ENCODE data around the gene NDUFB1. TPM values are rescaled to one million over a fixed set of nuclear protein-coding genes. Genes with fewer than 3 reads are reported as not detected.

Gene NDUFB1
- polyA plus RNA-seq (ENCODE audit: insufficient read length): 92.0 TPM

DNA sequence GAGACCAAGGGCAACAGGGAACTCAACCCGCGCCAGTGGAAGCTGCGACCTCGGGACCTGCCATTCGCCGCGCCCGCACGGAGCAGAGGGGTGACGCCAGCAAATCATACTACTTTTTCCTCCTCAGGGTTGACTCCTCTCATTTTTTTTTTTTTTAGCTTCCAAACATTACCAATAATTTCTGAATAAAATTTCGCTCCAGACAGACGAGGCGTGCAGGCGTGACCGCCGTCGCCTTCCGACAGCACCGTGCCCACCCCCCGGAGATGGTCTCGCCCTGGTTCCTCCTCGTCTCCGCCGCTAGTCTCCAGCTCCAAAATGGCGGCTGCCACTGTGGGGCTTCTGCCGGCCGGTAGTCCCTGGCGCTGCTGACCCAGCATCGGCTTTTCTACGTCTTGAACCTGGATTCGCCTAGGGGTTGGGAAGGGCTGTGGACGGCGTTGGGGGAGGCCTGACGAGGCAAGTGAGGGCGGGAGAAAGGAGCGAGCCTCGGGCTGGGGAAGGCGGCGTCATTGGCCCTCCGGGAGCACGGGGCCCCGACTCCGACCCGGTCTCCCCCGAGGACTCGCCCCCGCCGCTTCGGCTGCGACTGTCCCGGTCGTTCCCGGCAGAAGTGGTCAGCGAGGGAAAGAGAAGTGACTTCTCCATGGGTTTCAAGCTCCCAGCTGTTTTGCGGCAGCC lies at the start of gene NDUFB1, which contains the start of gene CPSF2:
Gene NDUFB1, minus strand, starts transcription at position 37 of the 681 bp plus-strand sequence. CDS start 4,069 bp downstream, outside the sequence.
Gene CPSF2, plus strand, starts transcription at position 300 of the 681 bp plus-strand sequence. CDS start 9,016 bp downstream, outside the sequence.
- DNase-seq: peak; percentile 86

DNA sequence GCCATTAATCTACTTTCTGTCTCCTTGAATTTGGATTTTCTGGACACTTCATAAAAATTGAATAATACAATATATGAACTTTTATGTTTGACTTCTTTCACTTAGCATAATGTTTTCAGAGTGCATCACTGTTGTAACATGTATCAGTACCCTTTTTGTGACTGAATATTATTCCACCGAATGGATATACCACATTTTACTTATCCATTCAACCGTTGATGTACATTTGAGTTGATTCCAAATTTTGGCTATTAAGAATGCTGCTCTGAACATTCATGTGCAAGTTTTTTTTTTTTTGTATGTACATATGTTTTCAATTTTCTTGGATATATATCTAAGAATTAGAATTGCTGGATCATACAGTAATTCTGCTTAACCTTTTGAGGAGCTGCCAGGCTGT lies 43.5 kb upstream of the NDUFB1 start:
- DNase-seq: no peak

DNA sequence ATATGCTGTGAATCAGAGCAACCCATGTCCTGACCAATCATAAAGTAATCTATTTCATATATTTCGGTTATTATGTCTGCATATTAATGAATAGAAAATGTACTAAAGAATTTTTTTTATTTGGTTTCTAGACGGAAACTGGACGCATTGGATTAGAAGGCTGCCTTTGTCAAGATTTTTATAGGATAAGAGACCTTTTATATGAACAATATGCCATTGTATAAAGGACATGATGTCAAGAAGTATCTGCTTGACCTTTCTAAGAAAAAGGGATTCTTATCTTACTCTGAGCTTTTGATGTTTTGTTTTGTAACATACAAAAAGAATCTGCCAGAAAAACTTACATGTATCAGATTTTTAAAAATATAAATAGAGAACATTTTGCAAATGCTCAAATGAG lies 40.0 kb upstream of the NDUFB1 start:
- DNase-seq: no peak

DNA sequence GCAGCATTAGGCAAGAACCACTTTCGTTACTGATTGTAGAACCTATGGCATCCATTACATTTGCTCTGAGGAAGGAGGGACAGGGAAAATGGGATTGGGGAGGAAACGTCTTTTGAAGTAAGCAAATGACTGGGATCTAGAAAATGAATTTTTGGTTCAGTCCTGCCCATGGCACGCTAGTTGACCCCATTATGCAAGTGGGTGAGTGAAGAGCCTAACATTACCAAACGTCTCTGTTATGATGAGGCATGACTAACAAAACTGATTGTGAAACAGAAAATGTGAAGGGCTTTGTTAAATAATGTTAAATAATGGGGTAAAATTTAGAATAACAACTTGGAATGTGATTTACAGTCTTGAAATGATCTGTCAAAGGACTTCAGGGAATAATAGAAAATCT lies 39.1 kb upstream of the NDUFB1 start:
- no peak for DNase-seq

DNA sequence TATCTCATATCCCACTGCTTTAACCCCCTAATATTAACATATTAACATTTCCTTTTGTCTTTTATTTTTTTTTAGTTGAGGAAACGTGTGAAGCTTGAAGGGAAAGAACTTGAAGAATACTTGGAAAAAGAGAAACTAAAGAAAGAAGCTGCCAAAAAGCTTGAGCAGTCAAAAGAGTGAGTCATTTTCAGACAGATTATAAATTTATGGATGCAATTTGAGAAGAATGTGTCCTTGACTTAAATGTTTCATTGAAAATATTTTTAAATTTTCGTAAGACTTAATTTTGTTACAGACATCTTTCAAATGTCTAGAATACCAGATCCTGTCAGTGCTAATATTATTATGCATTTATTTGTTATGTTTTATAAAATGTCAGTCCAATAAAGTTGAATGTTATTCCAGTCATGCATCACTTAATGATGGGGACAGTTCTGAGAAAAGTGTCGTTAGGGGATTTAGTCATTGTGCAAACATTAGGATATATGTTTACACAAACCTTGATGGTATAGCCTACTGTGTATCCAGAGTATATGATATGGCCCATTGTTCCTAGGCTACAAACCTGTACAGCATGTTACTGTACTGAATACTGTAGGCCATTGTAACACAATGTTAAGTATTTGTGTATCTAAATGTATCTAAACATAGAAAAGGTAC lies 32.9 kb upstream of the NDUFB1 start:
- DNase-seq: no peak

DNA sequence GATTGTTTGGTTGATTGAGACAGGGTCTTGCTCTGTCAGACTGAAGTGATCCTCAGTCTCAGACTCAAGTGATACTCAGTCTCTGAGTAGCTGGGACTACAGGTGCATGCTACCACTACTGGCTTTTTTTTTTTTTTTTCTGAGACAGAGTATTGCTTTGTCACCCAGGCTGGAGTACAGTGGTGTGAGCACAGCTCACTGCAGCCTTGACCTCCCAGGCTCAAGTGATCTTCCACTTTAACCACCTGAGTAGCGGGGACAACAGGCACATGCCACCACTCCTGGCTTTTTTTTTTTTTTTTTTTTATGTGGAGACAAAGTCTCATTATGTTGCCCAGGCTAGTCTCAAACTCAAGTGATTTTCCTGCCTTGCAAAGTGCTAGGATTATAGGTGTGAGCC lies 32.1 kb upstream of the NDUFB1 start:
- DNase-seq: no peak

DNA sequence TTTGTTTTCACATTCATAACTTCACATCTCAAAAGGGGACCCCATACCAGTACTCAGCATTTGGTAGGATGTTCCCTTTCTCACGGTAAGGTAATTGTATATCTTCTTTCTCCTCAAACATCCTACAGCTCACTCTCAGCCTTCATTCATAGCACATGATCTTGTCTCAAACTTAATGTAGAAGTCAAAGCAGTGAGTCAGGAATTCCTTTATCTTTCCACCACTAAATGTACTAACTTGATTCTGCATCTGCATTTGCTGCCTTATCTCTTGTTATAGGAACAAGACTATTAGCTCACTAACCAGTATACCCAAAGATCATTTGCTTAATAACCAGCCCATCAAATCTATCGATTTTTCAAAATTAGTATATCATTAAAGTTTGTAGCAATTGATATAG lies 23.2 kb upstream of the NDUFB1 start:
- no peak for DNase-seq

DNA sequence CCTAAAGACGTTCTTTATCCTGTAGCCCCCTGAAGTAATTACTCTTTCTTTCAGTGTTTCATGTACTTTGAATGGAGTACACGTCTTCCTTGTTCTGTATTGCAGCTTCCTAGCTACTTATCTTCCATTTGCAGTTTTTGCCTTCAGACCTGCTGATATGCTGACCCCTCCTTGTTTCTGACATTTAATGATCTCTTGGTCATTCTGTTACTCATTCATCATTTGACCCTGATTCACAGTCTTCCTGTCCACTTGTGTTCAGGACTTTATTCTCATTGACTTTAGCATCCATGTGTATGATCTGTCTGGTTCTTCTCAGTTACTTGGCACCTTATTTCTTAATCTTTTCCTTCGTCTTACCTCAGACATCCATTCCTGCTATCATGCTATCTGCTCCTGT lies 22.5 kb upstream of the NDUFB1 start:
- DNase-seq: no peak

DNA sequence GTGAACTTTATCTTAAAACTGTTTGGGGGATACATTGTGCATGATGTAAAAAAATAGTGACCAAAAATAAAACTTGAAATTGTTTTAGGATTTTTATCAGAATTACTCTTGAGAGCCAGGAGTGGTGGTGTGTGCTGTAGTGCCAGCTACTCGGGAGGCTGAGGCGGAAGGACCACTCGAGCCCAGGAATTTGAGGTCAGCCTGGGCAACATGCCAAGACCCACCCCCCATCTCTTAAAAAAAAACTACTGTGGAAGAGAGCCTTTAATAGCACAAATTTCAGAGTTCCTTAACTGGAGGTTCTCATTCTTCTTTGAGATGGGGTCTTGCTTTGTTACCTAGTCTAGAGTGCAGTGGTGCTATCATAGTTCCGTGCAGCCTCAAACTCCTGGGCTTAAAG lies 21.8 kb upstream of the NDUFB1 start:
- no peak for DNase-seq

DNA sequence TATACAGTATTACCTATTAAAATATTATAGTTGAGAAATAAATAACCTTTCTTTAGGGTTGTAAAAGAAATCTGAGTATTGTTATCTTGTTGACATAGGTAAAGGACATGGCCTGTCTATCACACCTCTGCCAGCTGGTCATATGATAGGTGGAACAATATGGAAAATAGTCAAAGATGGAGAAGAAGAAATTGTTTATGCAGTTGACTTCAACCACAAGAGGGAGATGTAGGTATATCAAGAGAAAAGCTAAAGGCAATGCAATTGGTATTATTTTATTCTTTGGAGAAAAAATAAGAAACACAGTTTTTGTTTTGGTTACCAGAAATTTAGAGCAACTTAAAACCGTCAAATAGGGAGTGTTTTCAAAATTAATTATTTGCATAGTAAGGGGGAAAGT lies 13.8 kb upstream of the NDUFB1 start:
- DNase-seq: peak; percentile 27

DNA sequence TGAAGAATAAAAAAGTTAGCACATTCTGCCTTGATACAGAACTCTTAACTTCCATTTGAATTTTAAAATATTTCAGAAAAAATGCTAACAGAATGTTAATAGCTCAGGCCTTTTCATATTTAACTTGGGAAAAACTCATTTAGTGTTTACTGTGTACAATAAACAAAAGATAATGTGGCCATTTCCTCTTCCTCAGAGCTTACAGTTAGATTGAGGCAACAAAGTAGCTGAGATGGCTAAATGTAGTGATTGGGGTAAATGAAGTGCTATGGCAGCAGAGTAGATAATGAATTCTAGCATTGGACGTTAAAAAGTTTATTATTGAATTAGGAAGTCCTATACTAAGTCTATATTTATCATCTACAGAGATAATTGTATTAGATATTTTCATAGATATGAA lies 12.9 kb upstream of the NDUFB1 start:
- no peak for DNase-seq

DNA sequence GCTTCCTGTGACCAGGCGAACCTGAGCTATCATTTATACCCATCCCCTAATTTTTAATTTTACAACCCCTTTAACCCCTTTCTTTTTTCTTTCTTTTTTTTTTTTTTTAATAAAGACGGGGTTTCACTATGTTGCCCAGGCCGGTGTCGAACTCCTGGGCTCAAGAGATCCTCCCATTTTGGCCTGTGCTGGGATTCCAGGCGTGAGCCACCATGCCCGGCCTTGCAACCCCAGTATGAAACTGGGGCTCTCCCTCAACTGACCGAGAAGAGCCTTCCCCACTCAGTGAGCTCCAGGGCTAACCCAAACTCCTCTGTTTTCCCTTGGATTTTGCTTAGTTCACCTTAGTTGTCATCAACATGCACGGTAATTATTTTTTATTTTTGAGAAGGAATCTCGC lies 1.3 kb upstream of the NDUFB1 start:
- no peak for DNase-seq

DNA sequence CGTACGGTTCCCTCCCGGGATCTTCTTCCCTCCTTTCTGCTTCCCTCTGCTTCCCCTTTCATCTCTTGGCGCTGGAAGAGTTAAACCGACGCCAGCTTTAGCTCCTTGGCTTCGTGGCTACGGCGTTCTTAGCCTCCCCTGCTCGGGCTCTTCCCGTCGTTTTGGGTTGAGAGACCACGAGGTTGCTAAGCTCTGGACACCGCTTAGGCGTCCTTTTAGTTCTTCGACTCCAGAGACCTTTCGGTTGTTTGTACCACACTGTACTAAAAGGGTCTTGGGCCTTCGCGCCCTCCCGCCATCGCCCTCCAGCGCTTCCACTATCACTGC lies 808 bp upstream of the NDUFB1 start:
- no peak for DNase-seq

DNA sequence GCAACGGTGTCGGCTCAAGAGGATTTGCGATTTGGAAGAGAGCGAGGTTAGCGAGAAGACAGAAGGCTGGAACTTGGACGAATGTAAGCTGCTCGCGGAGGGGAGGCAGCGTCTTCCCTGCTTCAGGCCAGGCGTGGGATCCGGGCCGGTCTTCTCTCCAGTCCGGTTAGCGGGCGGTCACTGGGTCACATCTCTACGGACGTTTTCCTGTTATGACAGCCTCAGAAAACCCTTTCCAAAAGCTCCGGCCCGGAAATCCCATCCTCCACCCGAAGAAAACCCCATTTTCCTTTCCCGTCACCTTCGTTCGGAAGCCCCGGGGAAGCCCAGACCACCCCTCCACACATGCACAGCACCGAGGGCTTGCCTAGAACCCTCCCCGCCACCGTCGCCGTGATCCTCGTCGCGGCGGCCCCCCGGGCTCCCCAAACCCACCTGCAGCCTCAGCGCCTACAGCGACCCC lies 268 bp downstream of the NDUFB1 start:
- DNase-seq: no peak

DNA sequence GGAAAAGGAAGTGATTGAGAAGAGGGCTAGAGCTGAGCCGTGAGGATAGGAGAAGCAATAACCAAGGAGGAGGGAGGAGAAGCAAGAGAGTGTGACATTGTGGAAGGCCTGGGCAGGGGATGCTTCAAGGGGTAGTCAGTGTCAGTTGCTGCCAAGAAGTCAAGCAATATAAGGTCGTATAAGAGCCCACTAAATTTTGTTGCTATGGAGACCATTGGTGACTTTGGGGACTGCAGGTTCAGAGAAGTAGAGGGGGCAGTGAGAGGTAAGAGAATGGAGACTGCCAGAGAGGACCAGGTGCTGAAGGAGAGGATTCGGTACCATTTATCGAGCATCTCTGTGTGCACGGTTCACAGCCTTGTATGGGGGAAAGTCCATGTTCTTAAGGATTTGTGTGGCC lies 12.0 kb downstream of the NDUFB1 start:
- DNase-seq: no peak

DNA sequence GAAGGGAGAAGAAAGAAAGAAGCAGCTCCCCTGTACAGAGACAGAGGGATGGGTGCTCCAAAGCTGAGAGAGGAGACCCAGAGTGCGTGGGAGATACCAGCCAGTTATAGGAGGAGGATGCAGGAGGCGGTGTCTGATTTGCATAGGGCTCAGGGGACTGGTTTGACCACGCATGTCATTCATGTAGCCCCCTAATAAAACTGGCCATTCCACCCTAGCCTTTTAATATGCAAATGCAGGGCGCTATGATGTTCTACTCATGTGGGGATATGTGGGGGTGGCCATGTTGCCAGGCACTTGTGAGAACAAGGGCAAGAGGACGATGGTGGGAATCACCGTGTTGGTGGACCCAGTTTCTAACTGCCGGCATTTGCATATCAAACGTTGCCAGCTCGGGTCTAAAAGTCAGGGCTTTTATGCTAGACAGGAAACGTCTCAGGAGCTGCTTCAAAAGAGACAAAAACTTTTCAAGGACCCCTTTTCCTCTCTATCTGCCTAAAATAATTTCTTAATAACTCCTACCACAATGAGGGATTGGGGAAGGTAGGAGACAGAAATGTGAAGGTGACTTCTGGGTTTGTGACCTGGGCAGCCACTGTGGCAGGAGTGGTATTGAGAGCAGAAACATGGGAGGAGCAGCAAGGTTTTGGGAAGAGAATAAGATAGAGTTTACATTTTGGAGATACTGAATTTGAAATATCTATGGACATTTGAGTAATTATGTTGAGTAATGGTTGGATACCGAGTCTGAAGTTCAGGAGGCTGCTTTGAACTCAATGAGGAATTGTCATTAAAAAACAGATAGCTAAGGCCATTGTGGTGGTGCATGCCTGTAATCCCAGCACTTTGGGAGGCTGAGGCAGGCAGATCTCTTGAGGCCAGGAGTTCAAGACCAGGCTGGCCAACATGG lies 12.9 kb downstream of the NDUFB1 start:
- DNase-seq: no peak

DNA sequence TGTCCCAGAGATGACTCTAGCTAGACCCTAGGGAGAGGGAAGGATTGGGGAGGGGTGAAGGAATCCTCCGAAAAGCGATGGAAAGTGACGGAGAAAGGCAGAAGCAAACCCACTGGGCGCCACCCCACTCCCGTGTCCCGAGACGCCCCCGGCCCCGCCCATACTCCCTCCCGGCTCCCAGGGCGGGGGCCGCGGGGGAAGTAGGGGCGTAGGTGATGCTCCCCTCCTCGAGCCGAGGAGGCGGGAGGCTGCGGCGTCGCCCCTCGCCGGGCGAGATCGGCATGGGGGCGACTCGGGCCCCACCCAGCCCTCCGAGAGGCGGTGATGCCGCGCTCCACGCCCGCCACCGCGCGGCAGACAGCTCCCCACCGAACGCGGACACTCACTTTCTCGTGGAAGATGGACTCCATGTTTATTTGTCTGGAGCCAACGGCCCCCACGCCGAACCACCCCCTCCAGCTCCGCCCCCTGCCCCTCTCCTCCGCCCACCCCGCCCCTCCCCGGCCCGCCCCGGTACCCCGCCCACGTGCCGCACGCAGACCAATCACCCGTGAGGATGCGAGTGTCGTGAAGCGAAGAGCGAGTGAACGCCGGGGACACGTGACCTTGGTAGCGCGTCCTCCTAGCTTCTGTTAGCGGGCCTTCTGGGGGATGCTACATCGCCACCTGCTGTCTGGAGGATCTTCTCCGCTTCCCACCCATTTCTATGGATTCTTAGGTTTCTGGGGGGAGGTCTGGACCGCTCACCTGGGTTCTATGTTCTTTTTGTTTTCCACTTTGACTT lies 15.2 kb downstream of the NDUFB1 start, which contains the start of gene ATXN3:
Gene ATXN3, minus strand, starts transcription at position 440 of the 784 bp plus-strand sequence. Its CDS starts 30 bp downstream, at position 410.
- DNase-seq: peak; percentile 96

DNA sequence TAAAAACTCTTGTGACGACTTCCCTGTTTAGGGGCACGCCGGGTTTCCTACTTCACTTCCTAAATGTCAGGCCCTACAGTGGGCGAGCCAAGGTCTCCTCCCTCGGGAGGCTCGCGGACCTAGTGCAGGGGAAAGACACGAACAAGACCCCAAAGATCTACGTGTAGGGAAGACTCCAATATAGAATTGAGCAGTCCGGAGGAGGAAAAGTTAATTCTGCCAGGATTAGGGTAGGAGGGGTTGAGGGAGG lies 15.7 kb downstream of the NDUFB1 start:
- DNase-seq: no peak

DNA sequence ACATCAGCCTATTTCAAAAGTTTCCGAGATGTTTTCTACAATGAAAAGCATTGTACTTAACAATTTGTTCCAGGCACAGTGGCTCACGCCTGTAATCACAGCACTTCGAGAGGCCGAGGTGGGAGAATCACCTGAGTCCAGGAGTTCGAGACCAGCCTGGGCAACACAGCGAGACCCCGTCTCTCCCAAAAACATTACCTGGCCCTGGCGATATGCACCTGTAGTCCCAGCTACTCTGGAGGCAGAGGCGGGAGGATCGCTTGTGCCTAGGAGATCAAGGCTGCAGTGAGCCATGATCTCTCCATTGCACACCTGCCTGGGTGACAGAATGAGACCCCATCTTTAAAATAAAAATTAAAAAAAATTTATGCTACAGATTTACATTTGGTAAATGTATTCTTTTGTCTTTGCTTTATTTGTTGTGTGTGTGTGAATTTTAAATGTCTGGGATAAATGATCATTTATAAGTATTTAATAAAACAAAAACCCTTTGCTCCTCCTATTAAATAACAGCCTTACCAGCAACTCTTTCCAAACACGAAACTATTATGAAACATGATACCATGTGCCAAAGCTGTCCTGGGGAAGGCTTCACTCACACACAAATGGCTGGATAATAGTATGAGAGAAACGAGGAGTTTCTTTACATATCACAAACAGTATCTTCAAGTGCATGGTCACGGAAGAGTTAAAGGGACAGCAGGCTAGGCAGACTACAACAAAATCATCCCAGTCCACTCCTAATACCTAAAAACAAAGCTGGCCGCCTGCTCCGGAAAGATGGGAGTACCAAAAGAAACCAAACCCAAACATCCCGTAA lies 16.2 kb downstream of the NDUFB1 start:
- DNase-seq: no peak

DNA sequence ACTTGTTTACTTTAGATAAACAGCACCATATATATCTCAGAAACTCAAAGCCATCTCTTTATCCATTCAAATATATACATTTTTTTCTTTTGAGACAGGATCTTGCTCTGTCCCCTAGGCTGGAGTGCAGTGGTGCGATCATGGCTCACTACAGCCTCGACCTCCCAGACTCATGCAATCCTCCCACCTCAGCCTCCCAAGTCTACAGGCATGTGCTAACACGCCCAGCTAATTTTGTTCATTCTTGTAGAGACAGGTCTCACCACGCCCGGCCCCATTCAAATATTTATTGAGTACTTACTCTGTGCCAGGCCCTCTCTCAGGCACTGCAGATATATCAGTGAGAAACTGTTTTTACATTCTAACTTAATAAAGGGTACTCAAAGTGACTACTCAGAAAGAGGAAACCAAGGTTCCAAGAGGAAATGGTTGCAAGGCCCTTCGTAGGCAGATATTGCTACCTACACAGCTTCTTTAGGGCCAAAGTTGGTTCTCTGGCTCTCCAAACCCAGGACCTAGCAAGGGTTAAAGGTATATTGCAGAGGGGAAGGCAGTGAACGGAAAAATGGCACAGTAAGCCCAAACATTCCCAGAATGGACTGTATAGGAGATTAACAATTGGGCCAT lies 18.0 kb downstream of the NDUFB1 start:
- no peak for DNase-seq

DNA sequence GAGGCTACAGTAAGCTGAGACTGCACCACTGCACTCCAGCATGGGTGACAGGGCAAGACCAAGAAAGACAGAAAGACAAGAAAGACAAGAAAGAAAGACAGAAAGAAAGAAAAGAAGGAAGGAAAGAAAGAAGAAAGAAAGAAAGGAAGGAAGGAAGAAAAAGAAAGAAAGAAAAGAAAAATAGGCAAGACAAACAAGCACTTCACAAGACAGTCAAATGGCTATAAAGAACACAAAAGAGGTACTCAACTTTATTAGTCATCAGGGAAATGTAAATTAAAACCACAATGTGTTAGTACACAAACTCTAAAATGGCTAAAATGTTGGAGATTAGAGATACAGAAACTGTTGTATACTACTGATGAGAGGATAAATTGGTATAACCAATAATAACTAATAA lies 21.7 kb downstream of the NDUFB1 start:
- no peak for DNase-seq

Measured in hindlimb muscle (tissue), 1 donor.